Stimulated activated CD8-positive, alpha-beta memory T cell treated with anti-CD3 and anti-CD28 coated beads, Interleukin-4, amount 100 ng/mL, for 48 hours (primary cell): ENCODE results near the gene CDH4.

Experiments used
- DNase-seq: peaks from one replicate; pipeline ENCODE4 v3.0.0-alpha.2; 2020

Gene CDH4

GRCh38 chr20:61816606-61817460 lies 564.8 kb downstream of the CDH4 start:
- no peak for DNase-seq

- no peak for DNase-seq
Observed at GRCh38 chr20:61817575-61817974, 565.5 kb downstream of the CDH4 start.

- no peak for DNase-seq
Observed at GRCh38 chr20:61818746-61819573, 566.9 kb downstream of the CDH4 start.

GRCh38 chr20:61819574-61819846 lies 567.4 kb downstream of the CDH4 start:
- no peak for DNase-seq

GRCh38 chr20:61819921-61820825 lies 568.1 kb downstream of the CDH4 start:
- DNase-seq: no peak

GRCh38 chr20:61821735-61822134 lies 569.7 kb downstream of the CDH4 start:
- DNase-seq: no peak

- DNase-seq: no peak
Observed at GRCh38 chr20:61822396-61822795, 570.3 kb downstream of the CDH4 start.

GRCh38 chr20:61823242-61823641 lies 571.2 kb downstream of the CDH4 start:
- no peak for DNase-seq

- no peak for DNase-seq
Observed at GRCh38 chr20:61828891-61829290, 576.8 kb downstream of the CDH4 start.

- DNase-seq: no peak
Observed at GRCh38 chr20:61829526-61829925, 577.5 kb downstream of the CDH4 start.

- no peak for DNase-seq
Observed at GRCh38 chr20:61830241-61830930, 578.3 kb downstream of the CDH4 start.

- DNase-seq: no peak
Observed at GRCh38 chr20:61830991-61831390, 578.9 kb downstream of the CDH4 start.

- no peak for DNase-seq
Observed at GRCh38 chr20:61832181-61832580, 580.1 kb downstream of the CDH4 start.

- no peak for DNase-seq
Observed at GRCh38 chr20:61833807-61834610, 581.9 kb downstream of the CDH4 start.

- DNase-seq: no peak
Observed at GRCh38 chr20:61835301-61835700, 583.2 kb downstream of the CDH4 start.

GRCh38 chr20:61835791-61836350 lies 583.8 kb downstream of the CDH4 start:
- no peak for DNase-seq

- no peak for DNase-seq
Observed at GRCh38 chr20:61837200-61837599, 585.1 kb downstream of the CDH4 start.

GRCh38 chr20:61839223-61839911 lies 587.3 kb downstream of the CDH4 start:
- DNase-seq: no peak

- DNase-seq: no peak
Observed at GRCh38 chr20:61839912-61840778, 588.1 kb downstream of the CDH4 start.
